ENCODE measurements around the gene CORO2A. TPM values are rescaled to one million over a fixed set of nuclear protein-coding genes. Genes with fewer than 3 reads are reported as not detected.

Gene CORO2A
- total and polyA plus RNA-seq, 2 of the 13 experiments (the other 11 are each of a cell fraction or from before 2014, with no cell fraction given) = 14.4 to 15.3 TPM

DNA sequence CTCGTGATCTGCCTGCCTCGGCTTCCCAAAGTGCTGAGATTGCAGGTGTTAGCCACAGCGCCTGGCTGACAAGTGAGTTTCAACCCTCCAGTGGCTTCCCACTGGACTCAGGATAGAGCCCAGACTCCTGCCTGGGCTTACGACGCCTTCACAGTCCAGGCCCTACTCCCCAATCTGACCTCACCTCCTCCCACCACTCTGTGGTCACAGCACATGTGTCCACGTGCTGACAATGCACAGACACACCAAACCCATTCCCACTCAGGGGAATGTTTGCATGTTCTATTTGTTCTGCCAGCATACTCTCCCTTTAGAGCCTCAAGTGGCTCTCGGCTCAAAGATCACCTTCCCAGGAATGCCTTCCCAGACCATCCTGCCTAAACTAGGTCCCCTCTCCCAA, 42.3 kb downstream of the CORO2A start (continued):
- TF ChIP-seq, protein P1, sequence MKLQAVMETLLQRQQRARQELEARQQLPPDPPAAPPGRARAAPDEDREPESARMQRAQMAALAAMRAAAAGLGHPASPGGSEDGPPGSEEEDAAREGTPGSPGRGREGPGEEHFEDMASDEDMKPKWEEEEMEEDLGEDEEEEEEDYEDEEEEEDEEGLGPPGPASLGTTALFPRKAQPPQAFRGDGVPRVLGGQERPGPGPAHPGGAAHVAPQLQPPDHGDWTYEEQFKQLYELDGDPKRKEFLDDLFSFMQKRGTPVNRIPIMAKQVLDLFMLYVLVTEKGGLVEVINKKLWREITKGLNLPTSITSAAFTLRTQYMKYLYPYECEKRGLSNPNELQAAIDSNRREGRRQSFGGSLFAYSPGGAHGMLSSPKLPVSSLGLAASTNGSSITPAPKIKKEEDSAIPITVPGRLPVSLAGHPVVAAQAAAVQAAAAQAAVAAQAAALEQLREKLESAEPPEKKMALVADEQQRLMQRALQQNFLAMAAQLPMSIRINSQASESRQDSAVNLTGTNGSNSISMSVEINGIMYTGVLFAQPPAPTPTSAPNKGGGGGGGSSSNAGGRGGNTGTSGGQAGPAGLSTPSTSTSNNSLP (IDR thresholded peaks at IDR 0.05; ENCODE audit: low read depth, low read length) = no peak
- TF ChIP-seq FOXP1 (IDR thresholded peaks at IDR 0.05) = no peak
- TF ChIP-seq FOXP1 (CRISPR knock-in tag; IDR thresholded peaks at IDR 0.05) = peak; percentile 53; the same call in 1 of the 2 replicates
- TF ChIP-seq ONECUT2 (CRISPR knock-in tag; IDR thresholded peaks at IDR 0.05) = no peak; the same call in 1 of the 2 replicates
- TF ChIP-seq ZNF232 (CRISPR knock-in tag; IDR thresholded peaks at IDR 0.05; ENCODE audit: borderline replicate concordance) = no peak
- no peak for TF ChIP-seq ZSCAN12 (CRISPR knock-in tag; IDR thresholded peaks at IDR 0.05)
- TF ChIP-seq, protein P2, sequence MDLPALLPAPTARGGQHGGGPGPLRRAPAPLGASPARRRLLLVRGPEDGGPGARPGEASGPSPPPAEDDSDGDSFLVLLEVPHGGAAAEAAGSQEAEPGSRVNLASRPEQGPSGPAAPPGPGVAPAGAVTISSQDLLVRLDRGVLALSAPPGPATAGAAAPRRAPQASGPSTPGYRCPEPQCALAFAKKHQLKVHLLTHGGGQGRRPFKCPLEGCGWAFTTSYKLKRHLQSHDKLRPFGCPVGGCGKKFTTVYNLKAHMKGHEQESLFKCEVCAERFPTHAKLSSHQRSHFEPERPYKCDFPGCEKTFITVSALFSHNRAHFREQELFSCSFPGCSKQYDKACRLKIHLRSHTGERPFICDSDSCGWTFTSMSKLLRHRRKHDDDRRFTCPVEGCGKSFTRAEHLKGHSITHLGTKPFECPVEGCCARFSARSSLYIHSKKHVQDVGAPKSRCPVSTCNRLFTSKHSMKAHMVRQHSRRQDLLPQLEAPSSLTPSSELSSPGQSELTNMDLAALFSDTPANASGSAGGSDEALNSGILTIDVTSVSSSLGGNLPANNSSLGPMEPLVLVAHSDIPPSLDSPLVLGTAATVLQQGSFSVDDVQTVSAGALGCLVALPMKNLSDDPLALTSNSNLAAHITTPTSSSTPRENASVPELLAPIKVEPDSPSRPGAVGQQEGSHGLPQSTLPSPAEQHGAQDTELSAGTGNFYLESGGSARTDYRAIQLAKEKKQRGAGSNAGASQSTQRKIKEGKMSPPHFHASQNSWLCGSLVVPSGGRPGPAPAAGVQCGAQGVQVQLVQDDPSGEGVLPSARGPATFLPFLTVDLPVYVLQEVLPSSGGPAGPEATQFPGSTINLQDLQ (CRISPR knock-in tag; IDR thresholded peaks at IDR 0.05) = no peak
- no peak for TF ChIP-seq HMGXB4 (CRISPR knock-in tag; IDR thresholded peaks at IDR 0.05; ENCODE audit: borderline replicate concordance in 1 of 2, low read depth in 1 of 2)
- no peak for TF ChIP-seq ZBTB3 (CRISPR knock-in tag; IDR thresholded peaks at IDR 0.05; ENCODE audit: borderline replicate concordance, low read depth)
- TF ChIP-seq ZNF30 (CRISPR knock-in tag; IDR thresholded peaks at IDR 0.05) = no peak
- TF ChIP-seq ARID5B (CRISPR knock-in tag; IDR thresholded peaks at IDR 0.05) = peak; percentile 73; the same call in 1 of the 2 replicates
- TF ChIP-seq, protein P3, sequence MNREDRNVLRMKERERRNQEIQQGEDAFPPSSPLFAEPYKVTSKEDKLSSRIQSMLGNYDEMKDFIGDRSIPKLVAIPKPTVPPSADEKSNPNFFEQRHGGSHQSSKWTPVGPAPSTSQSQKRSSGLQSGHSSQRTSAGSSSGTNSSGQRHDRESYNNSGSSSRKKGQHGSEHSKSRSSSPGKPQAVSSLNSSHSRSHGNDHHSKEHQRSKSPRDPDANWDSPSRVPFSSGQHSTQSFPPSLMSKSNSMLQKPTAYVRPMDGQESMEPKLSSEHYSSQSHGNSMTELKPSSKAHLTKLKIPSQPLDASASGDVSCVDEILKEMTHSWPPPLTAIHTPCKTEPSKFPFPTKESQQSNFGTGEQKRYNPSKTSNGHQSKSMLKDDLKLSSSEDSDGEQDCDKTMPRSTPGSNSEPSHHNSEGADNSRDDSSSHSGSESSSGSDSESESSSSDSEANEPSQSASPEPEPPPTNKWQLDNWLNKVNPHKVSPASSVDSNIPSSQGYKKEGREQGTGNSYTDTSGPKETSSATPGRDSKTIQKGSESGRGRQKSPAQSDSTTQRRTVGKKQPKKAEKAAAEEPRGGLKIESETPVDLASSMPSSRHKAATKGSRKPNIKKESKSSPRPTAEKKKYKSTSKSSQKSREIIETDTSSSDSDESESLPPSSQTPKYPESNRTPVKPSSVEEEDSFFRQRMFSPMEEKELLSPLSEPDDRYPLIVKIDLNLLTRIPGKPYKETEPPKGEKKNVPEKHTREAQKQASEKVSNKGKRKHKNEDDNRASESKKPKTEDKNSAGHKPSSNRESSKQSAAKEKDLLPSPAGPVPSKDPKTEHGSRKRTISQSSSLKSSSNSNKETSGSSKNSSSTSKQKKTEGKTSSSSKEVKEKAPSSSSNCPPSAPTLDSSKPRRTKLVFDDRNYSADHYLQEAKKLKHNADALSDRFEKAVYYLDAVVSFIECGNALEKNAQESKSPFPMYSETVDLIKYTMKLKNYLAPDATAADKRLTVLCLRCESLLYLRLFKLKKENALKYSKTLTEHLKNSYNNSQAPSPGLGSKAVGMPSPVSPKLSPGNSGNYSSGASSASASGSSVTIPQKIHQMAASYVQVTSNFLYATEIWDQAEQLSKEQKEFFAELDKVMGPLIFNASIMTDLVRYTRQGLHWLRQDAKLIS (CRISPR knock-in tag; IDR thresholded peaks at IDR 0.05) = no peak
- TF ChIP-seq SNAPC5 (CRISPR knock-in tag; IDR thresholded peaks at IDR 0.05; ENCODE audit: borderline replicate concordance) = no peak

Data from HepG2 (cell line).